GM10266 (cell line): ENCODE measurements around the gene KMT2E.
"Not testable (repeated sequence)": the region's sequence is repeated elsewhere in the genome, so short reads cannot be mapped to it uniquely, and the experiment has no call there.

ENCODE experiments used
- DNase-seq: peaks from one replicate; pipeline ENCODE4 v3.0.0; 2012; ENCODE audit errors: extremely low spot score
- TF ChIP-seq, protein P1 (sequence below): IDR thresholded peaks from 2 replicates; pipeline ENCODE4 v1.5.1; 2012; ENCODE audit warnings: mild to moderate bottlenecking, low read depth; ENCODE audit not compliant: control insufficient read depth, insufficient read depth; ENCODE audit errors: missing control alignments

Gene KMT2E

DNA sequence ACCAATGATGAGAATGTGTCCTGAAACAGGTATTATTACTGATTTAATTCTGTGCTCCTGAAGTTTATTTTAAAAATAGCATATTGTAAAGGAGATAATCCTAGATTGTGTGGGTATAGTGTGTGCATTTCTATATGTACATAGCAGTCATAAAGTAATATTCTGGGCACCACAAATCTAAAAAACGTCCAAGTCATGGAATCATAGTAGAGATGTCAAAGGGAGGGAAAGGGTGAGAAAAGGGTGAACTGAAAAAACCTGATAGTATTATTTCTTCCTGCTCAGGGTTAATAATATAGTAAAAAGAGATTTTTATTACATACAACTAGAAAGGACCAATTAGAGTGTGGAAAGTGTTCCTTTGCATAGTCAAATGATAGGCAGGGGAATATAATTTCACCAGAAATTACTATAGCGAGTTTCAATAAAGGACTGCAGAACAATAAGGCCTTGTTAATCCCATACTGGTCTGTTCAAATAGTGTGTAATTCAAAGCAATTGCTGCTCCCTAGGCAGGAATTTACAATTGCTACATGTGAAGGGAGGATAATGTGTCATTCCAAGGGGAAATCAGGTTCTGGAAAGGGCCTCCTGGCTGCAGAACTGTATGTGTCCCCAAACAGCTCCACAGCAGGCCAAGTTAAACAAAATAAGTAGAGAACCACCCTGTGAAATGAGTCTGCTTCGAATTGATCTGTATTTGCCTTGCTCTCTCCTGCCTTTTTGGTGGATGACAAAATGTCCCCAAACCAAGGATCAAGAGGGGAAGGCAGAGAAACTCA, 42.5 kb upstream of the KMT2E start:
- DNase-seq: no peak
- TF ChIP-seq, protein P1, sequence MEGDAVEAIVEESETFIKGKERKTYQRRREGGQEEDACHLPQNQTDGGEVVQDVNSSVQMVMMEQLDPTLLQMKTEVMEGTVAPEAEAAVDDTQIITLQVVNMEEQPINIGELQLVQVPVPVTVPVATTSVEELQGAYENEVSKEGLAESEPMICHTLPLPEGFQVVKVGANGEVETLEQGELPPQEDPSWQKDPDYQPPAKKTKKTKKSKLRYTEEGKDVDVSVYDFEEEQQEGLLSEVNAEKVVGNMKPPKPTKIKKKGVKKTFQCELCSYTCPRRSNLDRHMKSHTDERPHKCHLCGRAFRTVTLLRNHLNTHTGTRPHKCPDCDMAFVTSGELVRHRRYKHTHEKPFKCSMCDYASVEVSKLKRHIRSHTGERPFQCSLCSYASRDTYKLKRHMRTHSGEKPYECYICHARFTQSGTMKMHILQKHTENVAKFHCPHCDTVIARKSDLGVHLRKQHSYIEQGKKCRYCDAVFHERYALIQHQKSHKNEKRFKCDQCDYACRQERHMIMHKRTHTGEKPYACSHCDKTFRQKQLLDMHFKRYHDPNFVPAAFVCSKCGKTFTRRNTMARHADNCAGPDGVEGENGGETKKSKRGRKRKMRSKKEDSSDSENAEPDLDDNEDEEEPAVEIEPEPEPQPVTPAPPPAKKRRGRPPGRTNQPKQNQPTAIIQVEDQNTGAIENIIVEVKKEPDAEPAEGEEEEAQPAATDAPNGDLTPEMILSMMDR: no peak

DNA sequence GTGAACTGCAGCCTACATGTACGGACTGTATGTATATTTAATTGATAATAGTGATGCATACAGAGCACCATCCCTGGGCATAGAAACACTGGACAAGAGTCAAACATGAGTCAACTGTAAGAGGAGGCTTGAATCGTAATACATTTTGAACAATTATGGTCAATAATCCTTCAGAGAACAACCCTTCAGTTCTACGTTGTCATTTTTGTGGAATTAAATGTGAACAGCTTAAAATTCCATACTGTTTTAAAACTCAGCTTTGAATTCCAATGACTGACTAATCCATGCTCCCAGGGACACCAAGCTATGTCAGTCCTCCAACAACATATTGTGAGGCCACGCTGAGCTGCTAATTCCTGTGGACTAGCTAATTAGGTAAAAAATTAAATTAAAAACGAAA, 41.5 kb upstream of the KMT2E start:
- DNase-seq: no peak
- TF ChIP-seq, protein P1: no peak

DNA sequence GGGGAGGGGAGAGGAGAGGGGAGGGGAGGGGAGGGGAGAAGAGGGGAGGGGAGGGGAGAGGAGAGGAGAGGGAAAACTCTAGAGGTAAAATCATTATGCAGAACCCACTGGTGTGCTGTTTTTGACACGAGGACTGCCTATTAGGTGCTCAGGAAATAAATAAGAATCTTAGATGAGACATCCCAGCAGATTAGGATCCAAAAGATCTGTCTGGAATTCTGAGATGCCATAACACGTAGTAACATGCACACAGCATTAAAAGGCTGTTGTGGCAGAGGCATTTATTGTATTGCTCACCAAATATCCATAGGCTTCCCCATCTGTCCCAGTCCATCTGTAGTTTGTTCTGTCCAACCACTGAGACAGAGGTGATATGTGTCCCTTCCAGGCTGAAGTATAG, 40.8 kb upstream of the KMT2E start:
- TF ChIP-seq, protein P1: no peak
- DNase-seq: no peak

DNA sequence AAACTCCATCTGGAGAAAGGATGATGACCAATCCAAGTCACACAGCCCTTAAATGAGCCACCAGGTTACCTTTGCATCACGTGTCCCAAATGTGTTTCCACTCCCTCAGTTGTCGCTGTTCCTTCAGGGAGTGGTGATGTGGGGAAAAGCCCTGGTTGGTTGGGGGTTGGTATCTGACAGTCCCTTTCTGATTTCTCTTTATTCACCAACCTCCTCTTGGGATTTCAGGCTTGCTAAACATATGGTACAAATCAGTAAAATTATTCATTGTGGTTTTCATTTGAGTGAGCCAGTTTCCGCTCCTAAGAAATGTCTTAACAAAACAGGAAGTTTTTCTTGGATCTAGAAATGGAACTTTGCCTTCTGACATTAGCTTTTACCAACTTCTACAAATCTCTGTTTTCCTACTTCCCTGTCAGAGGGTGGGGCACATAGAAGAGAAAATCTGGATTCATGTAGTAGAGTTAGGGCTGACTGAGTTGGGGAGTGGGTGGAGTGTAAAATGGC, 40.0 kb upstream of the KMT2E start:
- DNase-seq: no peak
- TF ChIP-seq, protein P1: no peak

DNA sequence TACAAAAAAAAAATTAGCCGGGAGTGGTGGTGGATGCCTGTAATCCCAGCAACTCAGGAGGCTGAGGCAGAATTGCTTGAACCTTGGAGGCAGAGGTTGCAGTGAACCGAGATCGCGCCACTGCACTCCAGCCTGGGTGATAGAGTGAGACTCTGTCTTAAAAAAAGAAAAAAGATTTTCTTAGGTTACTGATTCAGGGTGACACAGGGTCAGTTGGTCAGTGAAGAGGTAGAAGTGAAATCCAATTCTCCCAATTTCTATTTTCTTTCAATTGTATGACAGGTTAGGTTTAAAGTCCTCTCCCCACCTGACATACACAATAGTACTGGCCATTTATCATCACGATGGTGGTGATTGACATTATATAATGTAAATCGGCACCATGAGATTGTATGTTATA, 38.5 kb upstream of the KMT2E start:
- not testable (repeated sequence) for DNase-seq

DNA sequence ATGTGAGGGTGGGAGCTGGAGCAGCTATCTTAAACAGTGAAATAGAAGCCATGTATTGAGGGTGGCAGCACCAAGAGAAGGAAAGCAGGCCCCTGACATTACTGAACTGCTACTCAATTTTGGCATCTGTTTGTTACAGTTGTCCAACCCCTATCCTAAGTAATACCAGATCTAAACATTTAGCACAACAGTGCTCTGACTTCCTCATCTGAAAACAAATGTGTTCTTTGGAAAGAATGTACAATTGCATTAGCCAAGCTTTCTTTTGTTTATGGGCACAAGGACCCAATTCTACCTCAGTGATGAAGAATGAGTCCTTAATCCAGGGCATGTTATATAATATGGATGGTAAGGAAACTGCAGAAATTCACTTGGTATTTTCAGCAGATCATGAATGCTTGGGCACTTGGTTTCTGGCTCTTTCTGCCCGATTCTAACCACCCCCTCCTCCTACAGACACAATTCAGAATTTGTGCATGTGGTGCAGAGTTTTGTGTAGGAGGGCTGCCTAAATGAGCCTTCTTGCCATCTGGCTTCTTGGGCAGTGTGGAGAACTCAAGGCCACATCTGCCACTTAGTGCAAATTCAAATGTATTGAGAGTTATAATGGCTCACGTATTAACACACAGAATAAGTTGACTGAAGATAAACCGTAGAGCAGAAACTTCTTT, 36.9 kb upstream of the KMT2E start:
- no peak for DNase-seq
- TF ChIP-seq, protein P1: no peak

DNA sequence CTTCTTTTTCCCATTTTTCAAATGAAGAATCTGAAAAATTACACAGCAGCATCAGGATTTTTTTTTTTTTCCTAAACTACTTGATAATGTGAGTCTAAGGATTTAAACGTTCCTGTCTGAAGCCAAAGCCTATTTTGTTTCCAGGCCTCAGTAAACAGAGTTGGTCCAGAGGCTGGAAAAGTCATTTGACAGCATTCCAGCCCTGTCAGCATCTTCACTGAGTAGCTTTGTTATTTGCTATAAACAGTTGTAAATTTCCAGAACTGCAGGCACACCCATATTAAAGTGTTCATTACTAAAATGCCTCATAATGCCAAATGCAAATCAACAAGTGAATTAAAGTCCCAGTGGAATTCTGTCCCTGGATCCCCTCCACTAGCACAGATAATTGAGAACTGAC, 35.5 kb upstream of the KMT2E start:
- DNase-seq: no peak
- TF ChIP-seq, protein P1: no peak
